Activated CD4-positive, alpha-beta memory T cell treated with anti-CD3 and anti-CD28 coated beads, Interleukin-2, amount 10 ng/mL, durations not matched to agents 7 days and 5 days (primary cell): ENCODE measurements around the gene G6PC1. TPM values are rescaled to one million over a fixed set of nuclear protein-coding genes. Genes with fewer than 3 reads are reported as not detected.
"Not testable (repeated sequence)": the region's sequence is repeated elsewhere in the genome, so short reads cannot be mapped to it uniquely, and the experiment has no call there.

Experiments used
- CTCF ChIA-PET: fragments of 350-600 bp; sonication (Branson Sonifier 250); formaldehyde crosslinking; loops from one replicate; lab custom pipeline; 2021; ENCODE audit warnings: antibody characterized with exemption, inconsistent platforms; lab: Charles Lee
- POLR2A ChIA-PET: fragments of 350-600 bp; sonication (Branson Sonifier 250); formaldehyde crosslinking; loops from one replicate; lab custom pipeline; 2021; ENCODE audit warnings: antibody characterized with exemption; lab: Charles Lee
- DNase-seq: peaks from one replicate; pipeline ENCODE4 v3.0.0-alpha.2; 2020
- H3K27ac Mint-ChIP-seq: one replicate; pipeline ENCODE4 v1.8.0; 2021; ENCODE audit warnings: mild to moderate bottlenecking, mixed read lengths
- H3K27me3 Mint-ChIP-seq: one replicate; pipeline ENCODE4 v1.8.0; 2021; ENCODE audit warnings: mixed read lengths
- H3K36me3 Mint-ChIP-seq: one replicate; pipeline ENCODE4 v1.8.0; 2021; ENCODE audit warnings: low read depth, mixed read lengths
- H3K4me1 Mint-ChIP-seq: one replicate; pipeline ENCODE4 v1.8.0; 2021; ENCODE audit warnings: mixed read lengths
- H3K4me3 Mint-ChIP-seq: one replicate; pipeline ENCODE4 v1.8.0; 2021; ENCODE audit warnings: mild to moderate bottlenecking, mixed read lengths
- H3K9me3 Mint-ChIP-seq: one replicate; pipeline ENCODE4 v1.8.0; 2021; ENCODE audit warnings: mixed read lengths
- total RNA-seq, 2 experiments: library from RNA; stranded (reverse); gene quantifications; one replicate each; pipeline ENCODE4 v1.2.3, GENCODE V29; 2021

G6PC1 gene
- total RNA-seq, 2 experiments from 2014 or later = not detected

- ChIA-PET POLR2A (no interaction called here), CTCF (interaction anchor here (0.6 kb wide), 1 partner anchor 321 kb away, joined by 3 read pairs; no protein-coding TSS in a partner anchor)
- no peak overlapping the region for H3K27ac Mint-ChIP-seq
- no peaks in the 10 kb centered on the region for H3K9me3 Mint-ChIP-seq
- no peaks in the 10 kb centered on the region for H3K4me1 Mint-ChIP-seq
- peaks cover 17% of the 10 kb centered on the region for H3K27me3 Mint-ChIP-seq
- H3K4me3 Mint-ChIP-seq = no peak overlapping the region
- no peaks in the 10 kb centered on the region for H3K36me3 Mint-ChIP-seq
- no peak for DNase-seq
These were observed 19.8 kb upstream of the G6PC1 start for GRCh38 chr17:42880776-42881310.

GRCh38 chr17:42881706-42882105 lies 18.9 kb upstream of the G6PC1 start:
- H3K9me3 Mint-ChIP-seq, CTCF ChIA-PET, POLR2A ChIA-PET, H3K27ac Mint-ChIP-seq, H3K36me3 Mint-ChIP-seq, H3K4me1 Mint-ChIP-seq, DNase-seq, H3K4me3 Mint-ChIP-seq: not testable (repeated sequence)
- peaks cover 17% of the 10 kb centered on the region for H3K27me3 Mint-ChIP-seq

- Mint-ChIP-seq H3K36me3 (no peaks in the 10 kb centered on the region), H3K27ac (no peak overlapping the region), H3K4me1 (peaks cover 2% of the 10 kb centered on the region), H3K4me3 (no peak overlapping the region), H3K27me3 (peaks cover 16% of the 10 kb centered on the region), H3K9me3 (no peaks in the 10 kb centered on the region)
- ChIA-PET POLR2A (no interaction called here), CTCF (no interaction called here)
- DNase-seq = no peak
These were observed 18.4 kb upstream of the G6PC1 start for GRCh38 chr17:42882166-42882565.

- H3K9me3 Mint-ChIP-seq = no peaks in the 10 kb centered on the region
- H3K4me3 Mint-ChIP-seq = no peak overlapping the region
- no peak for DNase-seq
- H3K36me3 Mint-ChIP-seq = no peaks in the 10 kb centered on the region
- ChIA-PET POLR2A (no interaction called here), CTCF (no interaction called here)
- no peak overlapping the region for H3K27ac Mint-ChIP-seq
- H3K4me1 Mint-ChIP-seq = peaks cover 2% of the 10 kb centered on the region
- peaks cover 10% of the 10 kb centered on the region for H3K27me3 Mint-ChIP-seq
These were observed 16.6 kb upstream of the G6PC1 start for GRCh38 chr17:42883802-42884558.

GRCh38 chr17:42885806-42886205 lies 14.8 kb upstream of the G6PC1 start:
- H3K4me3 Mint-ChIP-seq, POLR2A ChIA-PET: not testable (repeated sequence)

GRCh38 chr17:42886283-42887176 lies 14.1 kb upstream of the G6PC1 start:
- no peak for DNase-seq
- Mint-ChIP-seq H3K27me3 (peaks cover 5% of the 10 kb centered on the region), H3K4me1 (peaks cover 2% of the 10 kb centered on the region), H3K4me3 (no peak overlapping the region), H3K36me3 (no peaks in the 10 kb centered on the region), H3K27ac (no peak overlapping the region), H3K9me3 (no peaks in the 10 kb centered on the region)
- POLR2A ChIA-PET = no interaction called here
- CTCF ChIA-PET = interaction anchor here (0.7 kb wide), 2 partner anchors 18 to 256 kb away, joined by 3 to 4 read pairs; no protein-coding TSS in a partner anchor

More at GRCh38 chr17:42885806-42886205, 14.8 kb upstream of the G6PC1 start:
- not testable (repeated sequence) for H3K36me3 Mint-ChIP-seq, H3K9me3 Mint-ChIP-seq, DNase-seq, H3K4me1 Mint-ChIP-seq, H3K27ac Mint-ChIP-seq, H3K27me3 Mint-ChIP-seq
- CTCF ChIA-PET = interaction anchor here (0.7 kb wide), 1 partner anchor 17 kb away, joined by 4 read pairs; no protein-coding TSS in a partner anchor

- H3K27me3 Mint-ChIP-seq = peaks cover 18% of the 10 kb centered on the region
These were observed 10.8 kb upstream of the G6PC1 start for GRCh38 chr17:42889809-42890208.

GRCh38 chr17:42891539-42892152 lies 9.0 kb upstream of the G6PC1 start:
- Mint-ChIP-seq H3K27me3 (peaks cover 23% of the 10 kb centered on the region), H3K36me3 (no peaks in the 10 kb centered on the region), H3K27ac (no peak overlapping the region), H3K9me3 (no peaks in the 10 kb centered on the region), H3K4me1 (peaks cover 3% of the 10 kb centered on the region), H3K4me3 (no peak overlapping the region)
- no peak for DNase-seq
- POLR2A ChIA-PET = no interaction called here
- CTCF ChIA-PET = no interaction called here

More at GRCh38 chr17:42889809-42890208, 10.8 kb upstream of the G6PC1 start:
- H3K4me1 Mint-ChIP-seq = peaks cover 6% of the 10 kb centered on the region
- no peaks in the 10 kb centered on the region for H3K36me3 Mint-ChIP-seq
- no peak overlapping the region for H3K4me3 Mint-ChIP-seq
- ChIA-PET CTCF (no interaction called here), POLR2A (no interaction called here)
- H3K27ac Mint-ChIP-seq = no peak overlapping the region
- DNase-seq = no peak
- H3K9me3 Mint-ChIP-seq = no peaks in the 10 kb centered on the region

GRCh38 chr17:42893359-42893758 lies 7.2 kb upstream of the G6PC1 start:
- DNase-seq = no peak
- Mint-ChIP-seq H3K9me3 (no peaks in the 10 kb centered on the region), H3K27me3 (peaks cover 25% of the 10 kb centered on the region), H3K36me3 (no peaks in the 10 kb centered on the region), H3K4me1 (peaks cover 3% of the 10 kb centered on the region), H3K4me3 (no peak overlapping the region), H3K27ac (no peak overlapping the region)
- ChIA-PET POLR2A (no interaction called here), CTCF (no interaction called here)

GRCh38 chr17:42894283-42895184 lies 6.1 kb upstream of the G6PC1 start:
- Mint-ChIP-seq H3K36me3 (no peaks in the 10 kb centered on the region), H3K27ac (no peak overlapping the region), H3K27me3 (peaks cover 26% of the 10 kb centered on the region), H3K4me3 (no peak overlapping the region), H3K4me1 (peaks cover 3% of the 10 kb centered on the region), H3K9me3 (no peaks in the 10 kb centered on the region)
- no peak for DNase-seq
- ChIA-PET CTCF (no interaction called here), POLR2A (no interaction called here)

GRCh38 chr17:42895185-42895555 lies 5.4 kb upstream of the G6PC1 start:
- CTCF ChIA-PET = no interaction called here
- Mint-ChIP-seq H3K4me3 (no peak overlapping the region), H3K4me1 (peaks cover 3% of the 10 kb centered on the region), H3K27ac (no peak overlapping the region), H3K36me3 (no peaks in the 10 kb centered on the region), H3K9me3 (no peaks in the 10 kb centered on the region), H3K27me3 (peaks cover 26% of the 10 kb centered on the region)
- DNase-seq = no peak
- POLR2A ChIA-PET = no interaction called here

- H3K4me1 Mint-ChIP-seq = peaks cover 3% of the 10 kb centered on the region
- H3K36me3 Mint-ChIP-seq = no peaks in the 10 kb centered on the region
- H3K9me3 Mint-ChIP-seq = no peaks in the 10 kb centered on the region
- peaks cover 29% of the 10 kb centered on the region for H3K27me3 Mint-ChIP-seq
- POLR2A ChIA-PET = no interaction called here
- DNase-seq = no peak
- H3K4me3 Mint-ChIP-seq = no peak overlapping the region
- CTCF ChIA-PET = no interaction called here
- no peak overlapping the region for H3K27ac Mint-ChIP-seq
These were observed 2.3 kb upstream of the G6PC1 start for GRCh38 chr17:42898147-42898811.
